GM18499 (cell line): ENCODE data around the gene CDC16.

Experiments used
- ATAC-seq: cut with Tn5 transposase; IDR thresholded peaks from one replicate; pipeline ENCODE4 v1.9.1; 2021; ENCODE audit warnings: moderate number of reproducible peaks; ENCODE audit not compliant: insufficient read depth, unreplicated experiment

Gene CDC16

DNA sequence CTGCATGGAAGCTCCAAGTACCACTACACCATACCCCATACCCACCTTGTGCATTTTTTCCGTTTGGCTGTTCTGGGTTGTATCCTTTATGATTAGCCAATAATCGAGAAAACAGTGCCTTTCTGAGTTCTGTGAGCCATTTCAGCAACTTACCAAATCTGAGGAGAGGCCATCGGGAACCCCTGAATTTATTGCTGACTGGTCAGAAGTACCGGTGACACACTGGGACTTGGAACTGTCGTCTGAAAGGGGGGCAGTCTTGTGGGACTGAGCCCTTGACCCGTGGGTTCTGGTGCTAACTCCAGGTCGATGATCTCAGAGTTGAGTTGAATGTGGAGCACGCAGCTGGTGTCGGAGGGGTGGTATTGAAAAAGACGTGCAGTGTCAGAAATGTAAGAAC, 61.8 kb downstream of the CDC16 start:
- no peak for ATAC-seq

DNA sequence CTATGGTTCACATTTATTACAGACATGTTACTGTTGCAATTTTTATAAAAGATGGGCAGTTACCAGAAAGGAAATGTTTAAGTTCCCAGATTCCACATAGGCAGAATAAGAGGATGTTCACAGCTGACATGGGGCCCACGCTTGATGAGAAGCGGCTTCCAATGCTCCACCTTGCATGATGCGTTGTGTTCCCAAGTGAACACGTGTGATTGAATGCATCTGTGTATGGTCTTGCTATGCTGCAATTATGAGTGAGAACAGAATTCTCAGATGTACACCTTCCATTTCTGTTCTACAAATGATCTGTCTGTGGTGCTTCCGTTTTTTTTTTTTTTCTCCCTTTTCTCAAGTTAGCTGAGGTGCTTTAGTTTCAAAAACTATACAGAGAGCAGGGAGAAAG, 62.2 kb downstream of the CDC16 start:
- no peak for ATAC-seq

DNA sequence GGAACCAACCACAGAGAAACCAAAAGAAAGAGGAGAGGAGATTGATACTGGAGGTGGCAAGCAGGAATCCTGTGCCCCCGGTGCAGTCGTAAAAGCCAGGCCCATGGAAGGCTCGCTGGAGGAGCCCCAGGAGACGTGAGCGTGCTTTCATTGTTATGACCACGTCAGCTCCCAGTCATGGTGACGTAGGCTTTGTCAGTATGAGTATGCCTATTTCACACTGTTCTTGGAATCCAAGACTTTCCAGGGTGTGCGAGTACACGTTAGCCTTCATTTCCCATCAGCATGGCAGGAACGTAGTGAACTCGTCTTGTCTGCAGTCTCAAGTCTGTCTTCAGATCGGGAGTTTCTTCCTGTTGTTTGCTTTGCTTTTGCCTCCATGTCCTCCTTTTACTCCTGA, 64.2 kb downstream of the CDC16 start:
- no peak for ATAC-seq

DNA sequence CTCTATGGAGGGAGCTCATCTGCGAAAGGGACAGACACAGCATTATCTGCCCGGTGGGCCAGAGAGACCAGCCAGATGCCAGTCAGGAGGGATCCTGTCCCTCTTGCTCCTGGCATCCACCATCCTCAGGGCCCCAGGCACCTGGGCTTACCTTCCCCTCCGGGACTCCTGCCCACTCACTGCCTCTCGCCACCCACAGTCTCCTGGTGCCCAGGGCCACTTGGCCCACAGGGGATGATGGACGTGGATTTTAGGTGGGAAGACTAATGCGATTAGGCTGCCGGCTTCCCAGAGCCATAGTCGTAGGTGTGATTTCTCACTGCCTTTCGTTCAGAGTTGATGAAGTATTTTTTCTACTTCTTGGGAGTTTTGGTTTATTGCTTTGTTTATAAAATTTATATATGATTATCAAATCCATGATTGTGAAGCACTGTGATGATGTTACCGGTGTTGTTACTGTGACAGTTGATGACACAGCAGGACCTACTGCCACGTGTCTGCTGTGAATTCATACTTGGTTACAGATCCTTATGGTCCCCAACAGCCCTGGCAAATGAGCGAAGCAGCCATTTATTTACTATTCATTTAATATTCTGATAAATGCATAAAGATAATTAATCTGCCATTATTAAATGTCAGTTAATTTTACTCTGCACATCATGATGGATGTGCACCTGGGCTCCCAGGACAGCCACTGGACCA, 65.1 kb downstream of the CDC16 start:
- no peak for ATAC-seq

DNA sequence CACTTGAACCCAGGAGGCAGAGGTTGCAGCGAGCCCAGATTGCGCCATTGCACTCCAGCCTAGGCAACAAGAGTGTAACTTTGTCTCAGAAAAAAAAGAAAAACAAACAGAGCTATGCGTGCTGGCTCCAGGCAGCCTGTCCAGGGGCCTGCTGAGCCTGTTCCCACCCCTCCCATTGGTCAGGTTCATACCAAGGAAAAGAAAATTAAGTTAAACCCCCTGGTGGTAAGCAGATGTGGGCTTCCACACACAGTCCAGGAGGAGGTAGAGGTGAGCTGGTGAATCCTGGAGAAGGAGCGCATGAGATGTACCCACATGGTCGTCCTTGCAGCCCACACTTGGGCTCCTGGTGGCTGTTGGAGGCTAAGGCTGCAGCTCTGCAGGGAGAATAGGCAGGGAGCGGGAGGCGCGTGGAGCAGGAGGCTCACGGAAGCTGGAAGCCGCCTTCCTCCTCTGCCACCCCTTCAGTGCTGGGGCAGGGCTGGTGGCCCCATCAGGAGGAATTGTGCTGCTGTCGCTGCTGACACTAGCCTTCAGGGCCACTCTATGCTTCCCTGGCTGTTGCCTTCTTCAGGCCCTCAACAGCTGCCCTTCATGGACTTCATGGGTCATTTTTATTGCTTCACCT, 69.1 kb downstream of the CDC16 start:
- ATAC-seq = no peak

DNA sequence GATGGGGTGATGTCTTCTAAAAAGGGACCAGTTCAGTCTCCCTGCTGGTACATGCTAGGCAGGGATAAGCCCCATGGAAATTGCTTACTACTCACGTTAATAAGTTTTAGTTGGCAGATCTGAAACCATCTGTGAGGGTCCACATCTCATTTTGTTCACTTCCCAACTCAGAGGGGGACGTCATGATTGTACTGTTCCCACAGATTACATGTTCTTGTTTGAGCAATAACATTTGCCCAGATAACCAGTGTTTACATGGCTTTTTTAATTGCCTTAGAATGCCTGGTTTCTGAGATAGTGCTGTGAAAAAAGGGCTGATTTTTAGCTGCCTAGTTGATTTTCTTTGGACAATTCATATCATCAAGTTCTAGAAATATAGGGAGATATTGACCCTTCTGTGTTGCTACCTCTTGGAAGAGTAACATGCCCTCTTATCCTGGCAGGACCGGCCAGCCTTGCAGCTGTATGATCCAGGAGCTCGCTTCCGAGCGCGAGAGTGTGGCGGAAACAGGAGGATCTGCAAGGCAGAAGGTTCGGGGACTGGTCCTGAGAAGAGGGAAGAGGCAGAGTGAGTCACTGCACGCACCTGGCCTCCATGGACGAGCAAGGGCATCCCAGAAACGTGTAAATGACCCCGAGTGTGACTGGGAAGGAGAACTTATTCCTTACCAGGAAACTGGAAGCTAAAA, 69.8 kb downstream of the CDC16 start:
- ATAC-seq = no peak

DNA sequence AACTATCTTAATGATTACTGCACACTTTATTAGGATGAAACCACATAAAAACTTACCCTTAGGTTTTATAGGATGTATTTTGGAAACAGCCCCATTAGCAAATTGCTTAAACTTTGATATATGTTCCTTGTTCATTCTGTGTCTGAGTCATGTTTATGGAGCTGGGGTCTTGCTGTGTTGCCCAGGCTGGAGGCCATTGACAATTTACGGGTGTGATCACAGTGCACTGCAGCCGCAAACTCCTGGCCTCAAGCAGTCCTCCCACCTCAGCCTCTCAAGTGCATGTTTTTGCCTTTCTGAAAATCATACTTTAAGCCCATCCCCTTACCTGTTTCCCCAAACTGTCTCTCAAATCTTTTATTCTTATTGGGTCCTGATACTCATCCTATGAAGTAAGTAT, 74.4 kb downstream of the CDC16 start:
- no peak for ATAC-seq

DNA sequence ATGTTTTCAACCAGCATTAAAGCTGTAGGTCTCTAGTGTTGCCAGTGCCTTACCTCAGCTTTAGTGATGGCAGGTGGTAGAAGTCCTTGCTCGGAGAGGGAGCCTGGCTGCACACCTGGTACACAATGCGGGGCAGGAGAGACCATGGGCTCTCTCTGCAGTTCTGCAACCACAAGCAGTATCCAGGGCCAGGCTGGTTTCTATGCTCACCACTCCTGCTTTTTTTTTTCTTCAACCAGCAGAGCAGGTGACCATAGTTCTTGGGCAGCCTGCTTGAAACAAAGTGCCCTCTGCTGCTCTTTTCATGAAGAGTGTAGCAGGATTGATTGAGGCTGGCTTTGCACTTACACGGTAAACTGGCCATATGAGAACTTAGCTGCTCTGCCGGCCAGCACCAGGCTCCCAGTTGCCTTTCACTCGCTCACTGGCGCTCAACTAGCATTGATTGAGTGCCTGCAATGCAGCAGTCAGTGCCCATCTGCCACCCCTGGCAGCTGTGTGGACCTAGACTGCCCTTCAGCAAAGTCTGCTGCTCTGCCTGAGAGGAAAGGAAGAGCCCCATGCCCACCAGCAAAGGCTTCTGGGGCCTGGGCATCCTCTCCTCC, 75.2 kb downstream of the CDC16 start:
- ATAC-seq = no peak

DNA sequence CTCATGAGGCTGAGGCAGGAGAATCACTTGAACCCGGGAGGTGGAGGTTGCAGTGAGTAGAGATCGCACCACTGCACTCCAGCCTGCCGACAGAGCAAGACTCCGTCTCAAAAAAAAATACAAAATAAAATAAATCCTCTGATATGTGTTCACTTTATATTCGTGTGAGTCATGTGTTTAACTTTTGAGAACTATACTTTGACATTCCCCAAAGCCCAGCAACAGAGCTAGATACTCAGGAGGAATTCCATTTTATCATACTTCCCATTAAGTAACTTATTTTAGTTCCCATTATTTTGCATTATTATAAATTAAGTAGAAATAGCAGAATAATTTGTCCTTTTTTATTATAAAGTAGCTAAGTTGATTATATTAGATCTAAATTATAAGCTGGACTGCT, 76.3 kb downstream of the CDC16 start:
- no peak for ATAC-seq

DNA sequence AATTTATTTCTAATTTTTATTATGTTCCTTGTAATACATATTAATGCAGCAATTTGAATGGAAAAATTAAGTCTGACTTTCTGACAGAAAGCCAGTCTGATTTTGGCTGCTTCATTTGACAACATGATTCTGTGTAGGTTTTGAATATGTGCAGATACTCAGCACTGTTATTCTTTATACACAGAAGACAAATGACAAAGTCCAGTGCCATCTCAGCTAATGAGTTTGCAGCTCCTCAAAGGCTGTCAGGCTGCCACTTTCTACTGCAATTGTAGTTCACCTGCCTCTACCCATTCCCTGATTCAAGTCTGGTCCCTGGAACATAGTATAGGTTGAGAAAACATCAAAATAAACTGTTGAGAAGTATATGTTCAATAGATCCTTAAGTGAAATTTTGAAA, 76.7 kb downstream of the CDC16 start:
- ATAC-seq = no peak

DNA sequence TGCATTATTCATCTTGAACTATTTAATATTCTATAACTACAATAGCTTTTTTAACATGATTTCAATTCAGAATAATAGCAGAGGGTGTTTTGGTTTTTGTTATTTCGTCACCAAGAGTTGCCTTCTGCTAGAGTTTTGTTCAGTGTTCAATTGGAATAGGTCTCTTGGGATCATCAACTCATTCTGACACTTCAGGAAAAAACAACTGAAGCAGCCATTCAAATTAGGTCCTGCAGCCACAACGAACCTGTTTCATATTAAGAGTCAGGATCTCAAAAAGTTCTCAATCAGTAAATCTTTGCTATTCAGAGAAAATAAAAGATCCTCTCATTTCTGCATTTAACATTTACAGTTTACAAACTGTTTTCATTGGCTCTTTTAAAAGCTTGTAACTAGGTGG, 77.2 kb downstream of the CDC16 start:
- ATAC-seq = no peak

DNA sequence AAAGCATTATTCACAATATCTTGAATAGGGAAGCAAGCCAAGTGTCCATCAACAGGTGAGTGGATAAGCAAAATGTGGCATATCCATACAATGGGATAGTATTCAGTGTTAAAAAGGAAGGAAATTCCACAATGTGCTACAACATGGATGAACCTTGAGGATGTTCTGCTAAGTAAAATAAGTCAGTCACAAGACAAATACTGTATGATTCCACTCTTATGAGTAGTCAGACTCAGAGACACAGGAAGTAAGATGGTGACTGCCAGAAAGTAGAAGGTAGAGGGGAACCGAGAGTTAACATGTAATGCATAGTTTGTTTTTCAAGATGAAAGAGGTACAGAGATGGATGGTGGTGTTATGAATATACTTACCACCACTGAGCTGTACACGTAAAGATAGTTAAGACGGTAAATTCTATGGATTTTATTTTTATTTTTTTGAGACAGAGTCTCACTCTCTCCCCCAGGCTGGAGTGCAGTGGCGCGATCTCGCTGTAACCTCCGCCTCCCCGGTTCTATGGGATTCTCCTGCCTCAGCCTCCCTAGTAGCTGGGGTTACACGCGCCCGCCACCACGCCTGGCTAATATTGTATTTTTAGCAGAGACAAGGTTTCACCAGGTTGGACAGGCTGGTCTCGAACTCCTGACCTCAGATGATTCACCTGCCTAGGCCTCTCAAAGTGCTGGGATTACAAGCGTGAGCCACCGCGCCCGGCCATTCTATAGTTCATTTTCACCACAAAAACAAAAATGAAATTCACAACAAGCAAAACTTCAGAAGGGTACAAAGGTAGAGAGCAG, 78.6 kb downstream of the CDC16 start:
- no peak for ATAC-seq

DNA sequence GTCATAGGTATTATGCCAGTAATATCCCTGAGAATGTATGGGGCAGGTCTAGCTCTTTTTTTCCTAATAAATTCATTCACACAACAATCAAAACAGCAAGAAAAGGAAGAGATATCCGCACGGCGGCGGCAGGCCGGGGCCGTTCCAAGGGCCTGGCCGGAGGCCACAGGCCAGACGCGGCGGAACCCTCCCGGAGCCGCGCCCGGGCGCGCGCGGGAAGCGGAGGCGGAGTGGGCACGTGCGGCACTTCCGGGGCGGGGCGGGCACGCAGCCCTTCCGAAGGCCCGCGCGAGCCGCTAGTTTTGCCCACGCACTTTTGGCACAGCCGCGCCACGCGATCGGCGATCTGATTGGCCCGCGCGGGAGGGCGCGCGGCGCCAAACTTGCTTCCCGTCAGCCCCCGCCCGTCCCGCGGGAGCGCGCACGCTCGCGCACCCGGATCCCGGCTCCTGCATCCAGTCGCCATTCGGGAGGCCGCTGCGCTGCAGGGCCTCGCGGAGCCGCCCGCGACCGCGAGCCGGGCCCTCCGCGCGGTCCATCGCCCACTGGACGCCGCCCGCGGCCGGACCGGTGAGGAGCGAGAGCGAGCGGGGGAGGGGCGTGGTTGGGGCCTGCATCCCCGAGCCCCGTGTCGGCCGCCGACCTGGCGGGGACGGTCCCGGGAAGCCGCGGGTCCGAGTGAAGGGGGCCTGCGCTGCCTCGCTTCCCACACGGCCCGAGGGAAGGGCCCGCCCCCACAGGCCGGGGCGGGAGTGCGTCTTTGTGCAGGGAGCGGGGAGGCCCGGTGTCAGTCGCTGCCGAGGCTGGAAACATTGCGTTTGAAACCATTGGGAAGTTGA, 79.6 kb downstream of the CDC16 start, which contains the start of gene CHAMP1:
TSS of gene CHAMP1 (plus strand) at position 430 of the 839 bp plus-strand sequence. CDS start 9,340 bp downstream, outside the sequence.
- peak; percentile 45 for ATAC-seq

DNA sequence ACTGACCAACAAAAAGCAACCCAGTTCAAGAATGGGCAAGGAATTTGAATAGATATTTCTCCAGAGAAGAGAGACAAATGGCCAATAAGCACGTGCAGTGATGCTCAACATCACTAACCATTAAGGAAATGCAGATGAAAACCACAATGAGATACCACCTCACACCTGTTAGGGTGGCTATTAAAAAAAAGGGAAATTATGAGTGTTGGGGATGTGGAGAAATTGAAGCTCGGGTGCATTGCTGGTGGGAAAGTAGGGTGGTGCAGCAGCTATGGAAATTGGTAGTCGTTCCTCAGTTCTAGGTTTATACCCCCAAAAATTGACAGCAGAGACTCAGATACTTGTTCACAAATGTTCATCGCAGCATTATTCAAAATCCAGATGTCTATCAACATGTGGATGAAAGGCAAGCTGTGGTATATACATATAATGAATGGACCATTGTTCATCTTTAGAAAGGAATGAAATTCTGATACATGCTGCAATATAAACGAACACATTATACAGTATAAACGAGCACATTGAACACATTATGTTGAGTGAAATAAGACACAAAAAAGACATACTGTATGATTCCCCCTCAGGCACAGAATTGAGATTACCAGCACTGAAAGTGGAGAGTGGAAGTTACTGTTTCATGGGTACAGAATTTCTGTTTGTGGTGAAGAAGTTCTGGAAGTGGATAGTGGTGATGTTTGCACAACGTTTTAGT, 80.5 kb downstream of the CDC16 start:
- no peak for ATAC-seq

DNA sequence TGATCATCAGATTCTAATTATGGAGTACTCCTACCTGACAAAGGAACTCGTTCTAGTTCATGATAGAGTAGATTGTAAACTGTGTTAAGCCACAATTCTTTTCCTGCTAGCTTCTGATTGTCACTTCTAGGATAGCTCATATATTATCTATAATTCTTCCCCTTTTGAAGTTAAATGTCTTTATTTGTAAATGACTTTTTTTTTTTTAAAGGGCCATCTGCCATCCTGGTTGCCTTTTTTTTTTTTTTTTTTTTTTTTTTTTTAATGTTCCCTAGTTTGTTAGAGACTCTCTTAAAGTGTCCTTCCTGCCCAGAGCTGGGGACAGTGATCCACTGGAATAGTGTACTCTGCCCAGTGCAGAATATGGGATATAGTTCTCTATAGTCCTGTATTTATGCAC, 83.9 kb downstream of the CDC16 start:
- ATAC-seq = no peak

DNA sequence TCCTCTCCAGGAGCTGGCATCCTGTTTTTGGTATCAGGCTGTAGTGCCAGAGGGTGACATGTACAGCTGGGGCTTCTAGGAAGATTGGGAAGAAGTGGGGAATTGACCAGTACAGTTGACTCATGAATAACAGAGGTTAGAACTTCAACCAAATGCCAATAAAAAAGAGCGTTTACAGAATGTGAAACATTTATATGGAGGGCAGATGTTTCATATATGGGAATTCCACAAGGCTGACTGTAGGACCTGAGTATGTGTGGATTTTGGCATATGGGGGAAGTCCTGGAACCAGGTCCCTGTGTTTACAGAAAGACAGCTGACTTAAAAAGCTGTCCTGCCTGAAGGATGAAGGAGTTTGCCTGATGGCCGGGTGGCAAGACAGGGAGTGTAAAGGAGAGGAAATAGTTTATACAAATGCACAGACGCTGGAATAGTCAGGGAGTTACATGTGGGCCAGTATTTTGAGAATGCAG, 84.8 kb downstream of the CDC16 start:
- no peak for ATAC-seq

DNA sequence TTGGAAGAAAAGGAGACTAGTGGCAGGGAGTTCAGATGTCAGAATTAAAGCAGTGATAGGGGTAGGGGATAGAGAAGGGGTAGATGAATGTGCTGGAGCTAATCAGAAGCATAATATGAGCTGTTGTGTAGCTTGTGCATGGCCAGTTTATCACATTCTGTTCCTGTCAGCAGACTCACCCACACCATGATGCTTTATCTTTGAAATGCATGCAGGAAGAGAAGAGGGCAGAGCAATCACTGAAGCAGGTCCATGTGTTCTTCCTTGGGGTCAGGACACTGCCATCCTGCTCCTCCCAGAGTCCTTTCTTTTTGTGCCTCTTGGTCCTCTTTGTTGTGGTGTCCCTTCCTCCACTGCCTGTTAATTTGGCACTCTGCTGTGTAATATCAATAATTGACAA, 85.4 kb downstream of the CDC16 start:
- ATAC-seq = no peak

DNA sequence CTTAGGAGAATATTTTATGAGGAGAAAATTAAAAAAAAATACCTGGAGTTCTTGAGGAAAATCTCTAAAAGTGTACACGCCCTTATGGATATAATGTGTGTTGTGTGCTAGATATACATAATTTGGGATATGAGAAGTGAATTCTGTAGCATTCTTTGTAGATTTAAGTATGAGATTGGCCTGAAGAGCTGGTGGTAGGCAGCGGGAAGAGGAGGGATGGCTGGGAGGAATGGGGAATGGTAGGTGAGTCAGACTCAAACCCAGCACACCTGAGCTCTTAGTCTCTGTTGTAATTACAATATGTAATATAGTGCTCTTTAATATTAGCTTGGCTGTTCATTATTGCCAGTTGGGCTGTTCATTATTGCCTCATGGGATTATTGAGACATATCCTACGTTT, 86.6 kb downstream of the CDC16 start:
- ATAC-seq = no peak
